Activated CD4-positive, alpha-beta T cell treated with anti-CD3 and anti-CD28 coated beads for 48 hours (primary cell): Measurements from ENCODE around the gene MRPS9.

Experiments used
- DNase-seq: peaks from one replicate; pipeline ENCODE4 v3.0.0-alpha.2; 2020

The MRPS9 gene

GRCh38 chr2:105125920-105126319 is 88.1 kb downstream of the MRPS9 start:
- no peak for DNase-seq

GRCh38 chr2:105126336-105126735 is 88.5 kb downstream of the MRPS9 start:
- DNase-seq: no peak

DNA sequence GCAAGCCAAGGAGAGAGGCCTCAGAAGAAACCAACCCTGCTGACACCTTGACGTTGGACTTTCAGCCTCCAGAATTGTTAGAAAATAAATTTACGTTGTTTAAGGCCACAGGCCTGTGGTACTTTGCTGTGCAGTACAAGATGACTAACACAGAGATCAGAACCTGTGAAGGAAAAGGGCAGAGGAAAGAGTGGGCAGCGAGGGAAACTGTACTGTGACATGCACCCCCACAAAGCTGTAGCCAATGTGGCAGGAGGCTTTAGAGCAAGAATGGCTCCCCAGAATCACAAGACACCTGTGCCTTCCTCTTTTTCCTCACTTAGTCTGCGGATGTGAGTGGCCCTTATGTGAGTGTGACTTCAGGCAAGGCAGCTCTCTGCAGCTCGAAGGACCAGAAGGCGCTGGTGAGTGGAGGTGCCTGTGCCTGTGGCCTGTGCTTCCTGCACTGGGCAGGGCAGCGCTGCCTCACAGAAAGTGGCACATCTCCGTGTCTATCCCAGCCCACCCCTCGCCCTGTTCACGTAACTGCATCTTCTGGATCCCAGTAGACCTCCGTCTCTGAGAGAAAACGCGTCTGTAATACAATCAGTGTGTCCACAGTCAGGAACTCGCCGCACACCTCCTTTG is 89.5 kb downstream of the MRPS9 start:
- peak; percentile 29 for DNase-seq

GRCh38 chr2:105129722-105130232 is 91.9 kb downstream of the MRPS9 start:
- no peak for DNase-seq

DNA sequence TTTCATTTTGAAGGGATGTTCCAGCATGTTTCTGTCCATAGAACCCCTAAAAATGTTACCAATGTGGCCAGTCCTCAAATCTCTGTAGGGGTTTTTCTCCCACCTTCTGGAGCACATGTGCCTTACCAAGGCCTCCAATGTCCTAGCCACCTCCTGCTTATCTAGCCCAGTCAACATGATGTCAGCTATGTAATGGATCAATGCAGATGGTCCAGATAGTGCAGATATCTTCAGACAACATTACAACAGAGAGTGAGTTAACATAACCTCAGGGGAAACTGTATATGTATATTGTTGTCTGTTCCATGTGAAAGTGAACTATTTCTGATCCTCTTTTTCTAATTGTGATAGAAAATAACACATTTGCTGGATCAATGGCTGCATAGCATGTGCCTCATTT is 92.7 kb downstream of the MRPS9 start:
- no peak for DNase-seq

GRCh38 chr2:105134081-105134480 is 96.2 kb downstream of the MRPS9 start:
- DNase-seq: no peak

DNA sequence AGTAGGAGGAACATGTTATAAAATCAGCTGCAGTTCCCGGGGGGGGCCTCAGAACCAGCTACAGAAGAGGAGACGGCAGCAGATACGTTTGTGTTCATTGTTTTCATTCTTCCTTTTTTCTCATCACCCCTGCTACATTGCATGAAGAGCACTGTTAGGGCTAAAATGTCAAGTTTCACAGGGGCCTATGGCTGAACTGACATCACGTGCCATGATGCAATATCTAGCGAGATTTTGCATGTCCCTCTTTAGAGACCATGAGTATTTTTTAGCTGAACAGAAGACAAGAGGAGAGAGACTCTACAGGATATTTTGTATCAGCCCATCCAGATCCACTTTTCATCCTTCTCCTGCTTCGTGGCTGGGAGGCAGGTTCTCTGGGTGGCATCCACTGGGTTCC is 97.6 kb downstream of the MRPS9 start:
- DNase-seq: no peak

- DNase-seq: no peak
These were observed 98.5 kb downstream of the MRPS9 start for GRCh38 chr2:105136394-105136793.

DNA sequence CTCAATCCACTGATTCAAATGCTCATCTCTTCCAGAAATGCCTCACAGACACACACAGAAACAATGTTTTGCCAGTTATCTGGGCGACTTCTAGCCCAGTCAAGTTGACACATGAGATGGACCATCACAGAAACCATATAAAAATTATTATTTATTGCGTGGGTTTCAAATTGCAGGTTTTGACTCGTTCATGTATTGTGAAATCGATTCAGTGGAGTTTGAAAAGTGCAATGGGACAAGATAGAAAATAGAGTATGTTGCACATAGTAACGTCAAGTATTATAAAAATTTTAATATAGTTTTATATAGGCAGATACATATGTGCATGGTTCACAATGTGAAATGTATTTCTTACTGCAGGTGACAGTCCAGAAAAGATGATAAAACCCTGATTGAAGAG is 100.8 kb downstream of the MRPS9 start:
- no peak for DNase-seq

DNA sequence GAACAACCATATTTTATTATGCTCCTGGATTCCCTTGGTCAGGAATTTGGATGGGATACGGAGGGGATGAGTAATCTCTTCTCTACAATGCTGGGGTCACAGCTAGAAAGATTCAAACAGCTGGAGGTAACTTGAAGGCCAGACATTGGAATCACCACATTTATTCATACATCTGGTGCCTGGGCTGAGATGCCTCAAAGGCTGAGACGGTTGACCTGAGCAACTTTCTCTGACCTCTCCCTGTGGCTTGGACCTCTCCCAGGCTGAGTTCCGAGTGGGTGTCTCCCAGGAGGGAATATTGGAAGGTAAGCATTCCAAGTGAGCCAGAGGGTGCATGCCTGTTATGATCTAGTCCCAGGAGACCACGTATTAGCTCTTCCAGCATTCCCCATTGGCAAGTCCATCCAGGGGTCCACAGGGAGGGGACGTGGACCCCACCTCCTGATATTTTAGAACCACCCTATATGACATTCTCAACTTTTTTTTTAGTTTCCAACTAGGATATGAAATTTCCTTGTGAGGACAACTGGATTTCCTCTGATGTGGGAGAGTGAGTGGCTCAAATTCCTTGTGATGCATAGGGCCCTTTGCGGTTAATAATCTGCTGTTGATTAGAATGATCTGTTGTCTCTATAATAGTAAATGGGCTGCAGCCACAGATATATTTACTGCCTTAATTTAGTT is 101.8 kb downstream of the MRPS9 start:
- no peak for DNase-seq

DNA sequence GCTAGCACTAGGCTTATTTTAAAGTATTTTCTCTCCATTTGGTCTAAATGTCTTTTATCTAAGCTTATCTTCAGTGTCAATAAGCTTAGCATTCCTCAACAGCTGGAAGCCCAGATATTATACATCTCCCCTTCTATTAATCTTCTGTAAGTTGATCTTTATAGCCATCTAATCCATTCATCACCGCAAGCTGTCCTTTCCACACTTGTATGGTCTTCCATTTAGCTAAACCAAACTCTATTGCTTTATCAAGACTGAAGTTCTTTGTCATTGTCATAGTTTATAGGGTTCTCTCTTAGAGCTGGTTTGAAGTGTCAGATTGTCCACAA is 102.3 kb downstream of the MRPS9 start:
- no peak for DNase-seq

GRCh38 chr2:105141099-105141614 is 103.3 kb downstream of the MRPS9 start:
- DNase-seq: no peak

DNA sequence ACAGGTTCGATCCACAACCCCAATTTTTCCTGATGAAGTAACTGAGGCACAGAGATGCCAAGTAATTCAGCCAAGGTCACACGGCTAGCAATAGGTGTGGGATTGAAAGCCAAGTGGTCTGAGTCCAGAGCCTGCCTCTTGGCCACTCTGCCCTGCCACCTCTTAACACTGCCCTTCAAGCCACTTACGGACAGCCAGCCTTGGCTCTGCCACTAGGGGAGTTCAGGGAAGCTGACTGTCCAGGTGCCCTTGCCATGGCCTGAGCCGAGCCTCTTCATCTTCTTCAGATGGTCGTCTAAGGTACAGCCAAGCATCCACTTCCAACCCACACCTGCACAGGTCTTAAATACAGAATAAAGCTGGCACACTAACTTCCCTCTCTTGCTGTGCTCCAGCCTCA is 104.4 kb downstream of the MRPS9 start:
- no peak for DNase-seq

DNA sequence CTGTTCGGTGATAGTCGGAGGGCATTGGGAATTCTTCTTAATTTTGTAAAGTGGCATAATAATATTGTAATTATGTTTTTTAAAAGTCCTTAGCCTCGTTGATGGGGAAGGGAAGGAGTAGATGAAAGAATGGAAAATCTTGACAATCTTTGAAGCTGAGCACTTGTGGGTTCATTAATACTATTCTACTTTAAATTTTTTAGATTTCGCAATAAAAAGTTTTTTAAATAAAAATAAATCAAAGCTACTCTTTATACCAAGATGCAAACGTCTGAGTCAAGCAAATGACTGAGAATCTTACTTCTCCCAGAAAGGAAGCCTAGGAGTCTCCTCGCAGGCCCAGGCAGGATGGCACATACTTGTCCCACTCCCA is 105.2 kb downstream of the MRPS9 start:
- DNase-seq: no peak

DNA sequence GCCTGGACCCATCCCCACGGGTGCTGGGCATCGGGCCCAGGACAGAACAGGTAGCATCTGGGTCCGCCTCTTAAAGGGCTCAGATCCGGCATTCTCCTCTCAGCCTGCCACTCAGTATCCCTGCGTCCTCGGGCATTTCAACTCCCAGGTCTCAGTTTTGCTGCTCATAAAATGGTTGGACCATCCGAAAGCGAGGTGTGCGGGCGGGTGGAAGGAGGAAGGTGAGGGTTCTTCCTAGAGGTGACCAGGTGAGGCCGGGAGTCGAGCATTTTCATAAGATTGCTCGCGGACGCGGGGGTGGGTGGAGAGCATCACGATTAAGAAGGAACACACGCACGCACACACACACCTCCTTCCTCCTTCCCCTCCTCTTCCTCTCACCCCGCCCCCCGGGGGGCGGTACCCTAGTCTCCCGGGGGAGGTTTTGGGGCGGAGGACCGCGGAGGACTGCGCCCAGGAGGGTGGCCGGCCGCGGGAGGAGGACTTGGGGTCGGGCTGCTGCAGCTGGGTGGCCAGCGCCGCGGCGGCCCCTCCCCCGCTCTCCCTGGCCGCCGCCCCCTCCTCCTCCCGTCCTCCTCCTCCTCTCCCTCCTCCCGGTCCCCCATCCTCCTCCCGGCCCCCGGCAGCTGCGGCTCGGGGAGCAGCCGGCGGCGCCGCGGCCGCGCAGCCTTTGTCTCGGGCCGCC is 105.7 kb downstream of the MRPS9 start:
- DNase-seq: peak; percentile 51

DNA sequence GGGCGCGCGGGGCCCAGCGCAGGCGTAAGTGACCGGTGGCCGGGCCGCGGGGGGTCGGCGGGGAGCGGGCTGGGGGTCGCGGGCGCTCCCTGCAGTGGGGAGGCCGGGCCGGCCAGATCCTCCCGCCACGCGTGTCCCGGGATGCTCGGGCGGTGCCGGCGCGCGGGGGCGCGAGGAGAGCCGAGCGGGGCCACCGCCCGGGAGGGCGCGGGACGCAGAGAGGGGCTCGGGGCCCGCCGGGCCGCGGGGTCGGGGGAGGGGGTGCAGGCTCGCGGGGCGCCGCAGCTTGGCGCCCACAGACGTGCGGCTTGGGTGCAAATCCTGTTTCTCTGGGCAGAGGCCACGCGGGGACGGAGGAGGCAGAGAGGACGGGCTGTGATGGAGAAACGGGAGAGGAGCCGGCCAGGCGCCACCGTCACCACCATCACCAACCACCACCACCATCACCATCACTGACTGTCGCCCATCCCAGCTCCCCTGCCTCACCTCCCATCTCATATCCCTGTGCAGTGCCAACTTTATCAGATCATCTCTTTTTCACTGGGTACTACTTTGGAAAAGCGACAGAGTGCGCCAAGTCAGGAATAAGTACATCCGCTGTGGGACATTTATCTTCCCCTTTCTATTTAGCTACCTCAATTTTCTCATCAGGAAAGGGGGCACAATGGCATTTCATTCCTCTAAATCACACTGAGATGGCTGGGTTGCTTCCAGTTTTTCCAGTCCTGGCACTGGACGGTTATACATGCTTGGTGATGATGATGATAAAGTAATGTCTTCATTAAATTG is 106.5 kb downstream of the MRPS9 start:
- no peak for DNase-seq

DNA sequence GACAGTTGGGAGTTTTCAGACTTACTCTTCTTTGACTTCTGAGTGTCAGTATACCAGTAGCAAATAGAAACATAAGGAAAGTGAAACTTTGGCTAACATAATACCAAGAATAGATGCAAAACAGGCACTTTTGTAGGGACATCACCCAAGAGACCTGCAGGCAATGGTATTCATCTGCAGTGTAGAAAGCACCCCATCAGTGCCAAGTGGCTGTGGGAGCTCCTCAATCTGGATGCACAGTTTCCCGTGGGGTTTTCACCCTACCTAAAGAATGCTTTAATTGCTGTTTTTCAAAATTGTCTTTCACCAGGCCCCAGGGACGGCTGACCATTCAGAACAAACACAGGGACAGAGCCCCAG is 107.1 kb downstream of the MRPS9 start:
- no peak for DNase-seq

GRCh38 chr2:105149272-105149671 is 111.4 kb downstream of the MRPS9 start:
- DNase-seq: no peak
